ENCODE measurements around the gene XIRP1.

XIRP1 gene

GRCh38 chr3:39166134-39166710 lies 26.2 kb downstream of the XIRP1 start:
- no peak for DNase-seq

DNA sequence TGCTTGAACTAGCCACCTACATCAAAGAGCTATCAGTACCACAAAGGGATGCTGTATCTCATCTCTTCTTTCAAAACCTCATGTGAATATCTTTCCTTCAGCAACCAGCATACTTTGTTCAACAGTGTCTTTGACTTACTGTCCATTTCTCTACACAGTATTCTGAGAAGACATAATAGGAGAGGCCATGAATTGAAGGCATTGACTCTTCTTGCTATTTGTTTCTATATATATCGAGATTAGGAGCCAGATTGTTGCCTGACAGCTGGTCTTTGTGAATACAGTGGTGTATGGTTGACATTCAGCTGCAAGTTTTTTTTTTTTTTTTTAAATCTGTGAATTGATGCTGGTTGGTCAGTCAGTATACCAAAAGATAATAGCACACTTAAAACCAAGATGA lies 26.9 kb downstream of the XIRP1 start:
- DNase-seq, result no peak

GRCh38 chr3:39164414-39164813 lies 28.0 kb downstream of the XIRP1 start:
- DNase-seq, result no peak

GRCh38 chr3:39158148-39158715 lies 34.2 kb downstream of the XIRP1 start:
- no peak for DNase-seq

GRCh38 chr3:39157359-39157758 lies 35.0 kb downstream of the XIRP1 start:
- no peak for DNase-seq

GRCh38 chr3:39156421-39156820 lies 36.0 kb downstream of the XIRP1 start:
- no peak for DNase-seq

DNA sequence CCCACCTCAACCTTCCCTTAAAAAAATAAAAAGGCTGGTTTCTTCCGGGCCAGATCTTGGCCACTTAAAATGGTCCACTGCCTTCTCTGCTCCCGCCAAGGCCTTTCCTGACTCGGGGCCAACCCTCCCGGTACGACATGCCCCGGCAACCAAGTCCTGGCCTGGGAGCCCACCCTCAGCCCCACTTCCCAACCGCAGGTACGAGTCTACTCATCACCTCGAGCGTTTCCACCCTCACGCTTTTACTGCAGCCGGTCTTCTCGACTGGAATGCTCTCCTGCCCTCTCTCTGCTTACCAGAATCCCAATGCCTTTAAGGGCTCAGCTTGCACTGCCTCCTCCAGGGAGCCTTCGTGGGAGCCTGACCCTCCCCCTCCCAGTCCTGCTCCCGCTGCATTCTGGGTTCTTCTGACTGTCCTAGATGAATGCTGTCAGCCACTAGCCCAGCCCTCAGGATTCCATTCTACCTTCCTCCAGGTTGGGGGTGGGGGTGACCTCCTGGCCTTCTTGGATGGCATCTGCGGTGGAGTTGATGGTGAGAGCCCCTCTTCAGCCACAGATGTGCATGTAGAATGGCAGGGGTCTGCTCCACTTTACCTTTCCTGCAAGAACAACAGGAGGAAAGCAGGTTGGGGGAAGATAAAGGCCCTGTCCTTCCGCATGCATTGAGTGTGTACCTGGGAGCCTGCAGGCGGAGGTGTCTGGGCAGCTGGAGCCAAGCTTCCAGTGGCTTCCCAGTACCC lies 37.9 kb downstream of the XIRP1 start:
- no peak for DNase-seq

DNA sequence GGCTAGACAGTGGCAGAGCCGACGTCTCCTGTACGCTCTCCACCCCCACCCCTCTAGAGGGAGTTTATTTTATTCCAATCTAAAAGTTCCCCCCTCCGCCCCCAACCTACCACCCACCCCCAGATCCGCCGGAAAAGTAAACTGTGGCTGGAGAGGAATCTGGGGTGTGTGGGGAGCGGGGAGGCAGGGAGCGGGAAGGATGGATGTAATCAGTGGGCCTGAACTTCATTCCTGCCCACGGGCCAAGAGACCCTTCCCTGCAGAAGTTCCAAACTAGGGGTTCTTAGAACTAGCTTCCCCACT lies 38.5 kb downstream of the XIRP1 start:
- no peak for DNase-seq

GRCh38 chr3:39150803-39151631 lies 41.4 kb downstream of the XIRP1 start:
- DNase-seq, result peak; percentile 62

- no peak for DNase-seq
Measured at GRCh38 chr3:39150148-39150802, 42.1 kb downstream of the XIRP1 start.

- DNase-seq, result no peak
Measured at GRCh38 chr3:39149498-39150147, 42.8 kb downstream of the XIRP1 start.

DNA sequence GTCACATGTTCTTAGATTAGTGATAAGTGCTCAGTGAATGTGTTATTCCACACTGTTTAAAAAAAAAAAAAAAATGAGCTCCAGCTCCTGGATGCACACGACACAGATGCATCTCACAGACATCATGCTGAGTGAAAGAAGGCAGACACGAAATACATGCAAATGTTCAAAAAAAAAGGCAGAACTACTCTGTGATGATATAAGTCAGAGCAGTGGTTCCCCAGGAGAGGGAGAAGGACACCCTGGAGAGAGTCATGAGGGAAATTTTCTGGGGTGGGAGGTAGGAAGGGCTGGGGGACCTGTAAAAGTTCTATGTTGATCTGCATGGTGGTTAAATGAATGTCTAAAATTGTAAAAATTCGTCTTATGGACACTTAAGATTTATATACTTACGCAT lies 43.3 kb downstream of the XIRP1 start:
- DNase-seq, result peak; percentile 35

GRCh38 chr3:39148435-39149058 lies 43.8 kb downstream of the XIRP1 start:
- DNase-seq, result peak; percentile 77

DNA sequence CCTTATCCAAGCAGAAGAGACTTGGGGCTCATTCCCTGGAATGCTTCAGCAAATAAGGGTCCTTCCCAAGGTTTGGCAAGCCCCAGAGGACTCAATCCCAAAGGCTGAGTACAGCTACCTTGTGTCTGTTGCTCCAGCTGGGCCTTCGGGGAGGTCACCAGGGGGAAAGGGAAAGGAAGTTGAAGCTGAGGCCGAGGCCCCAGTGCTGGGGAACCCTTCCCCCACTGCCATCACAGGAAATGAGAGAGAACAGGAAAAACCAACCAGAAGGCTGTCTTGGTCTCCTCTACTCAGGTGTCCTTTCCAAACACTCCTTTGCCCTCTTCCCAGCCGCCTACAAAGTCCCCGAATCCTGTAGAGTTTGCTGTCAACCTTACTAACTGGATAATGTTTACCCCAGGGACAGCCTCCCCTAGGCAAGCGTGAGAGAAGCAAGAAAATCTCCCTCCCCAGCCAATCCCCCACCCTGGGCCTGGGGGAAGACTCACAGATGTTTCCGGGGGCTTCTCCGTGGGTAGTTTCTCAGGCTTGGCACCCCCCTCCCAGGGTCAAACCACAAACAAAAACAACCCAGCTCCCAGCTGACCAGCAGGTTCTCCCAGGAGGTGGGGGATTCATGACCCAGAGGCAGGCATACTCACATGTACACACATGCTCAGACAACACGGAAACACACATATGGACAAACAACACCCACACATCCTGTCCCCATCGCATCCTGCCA lies 44.5 kb downstream of the XIRP1 start:
- peak; percentile 68 for DNase-seq

DNA sequence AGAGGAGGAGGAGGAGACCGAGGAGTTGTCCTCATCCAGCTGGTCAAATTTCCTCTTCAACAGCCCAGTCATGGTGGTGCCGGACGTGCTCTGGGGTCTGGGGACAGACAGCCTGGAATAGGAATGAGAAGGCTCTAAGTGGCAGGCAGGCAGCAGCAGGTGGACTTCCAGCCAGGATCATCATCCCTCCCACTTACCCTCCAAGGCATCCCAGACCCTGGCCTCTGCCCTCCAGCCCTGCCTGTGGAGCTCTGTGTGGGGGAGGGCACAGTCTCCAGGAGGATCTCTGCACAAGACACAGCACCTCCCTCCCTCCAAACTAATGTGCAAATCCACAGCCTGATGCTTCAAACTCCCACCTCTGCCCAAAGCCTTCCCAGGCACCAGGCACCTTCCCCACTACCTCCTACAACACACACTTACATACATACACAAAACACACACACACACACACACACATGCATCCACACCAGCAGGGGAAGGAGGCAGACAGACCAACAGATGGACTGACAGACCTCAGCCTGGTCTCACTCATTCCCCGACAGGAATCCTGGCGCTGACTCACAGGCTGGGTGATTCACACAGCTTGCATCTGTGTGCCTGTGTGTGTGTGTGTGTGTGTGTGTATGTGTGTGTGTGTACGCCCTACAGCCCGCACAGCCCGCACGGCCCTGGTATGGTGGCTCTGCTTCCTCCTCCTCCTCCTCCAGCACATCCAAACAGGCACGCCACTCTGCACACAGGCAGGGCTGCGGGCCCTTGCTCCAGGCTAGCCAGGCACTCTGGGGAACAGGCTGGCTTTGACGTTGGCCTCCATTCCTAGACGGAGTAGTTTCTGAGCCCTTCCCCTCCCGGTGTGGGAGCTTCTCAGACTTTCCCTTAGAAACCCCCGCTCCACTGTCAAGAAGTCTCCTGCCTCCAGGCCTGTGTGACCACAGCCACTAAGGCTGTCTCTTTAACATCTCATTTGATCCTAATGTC lies 45.5 kb downstream of the XIRP1 start:
- peak; percentile 76 for DNase-seq

GRCh38 chr3:39146083-39146501 lies 46.3 kb downstream of the XIRP1 start:
- no peak for DNase-seq

- no peak for DNase-seq
Measured at GRCh38 chr3:39144748-39145380, 47.5 kb downstream of the XIRP1 start.

DNA sequence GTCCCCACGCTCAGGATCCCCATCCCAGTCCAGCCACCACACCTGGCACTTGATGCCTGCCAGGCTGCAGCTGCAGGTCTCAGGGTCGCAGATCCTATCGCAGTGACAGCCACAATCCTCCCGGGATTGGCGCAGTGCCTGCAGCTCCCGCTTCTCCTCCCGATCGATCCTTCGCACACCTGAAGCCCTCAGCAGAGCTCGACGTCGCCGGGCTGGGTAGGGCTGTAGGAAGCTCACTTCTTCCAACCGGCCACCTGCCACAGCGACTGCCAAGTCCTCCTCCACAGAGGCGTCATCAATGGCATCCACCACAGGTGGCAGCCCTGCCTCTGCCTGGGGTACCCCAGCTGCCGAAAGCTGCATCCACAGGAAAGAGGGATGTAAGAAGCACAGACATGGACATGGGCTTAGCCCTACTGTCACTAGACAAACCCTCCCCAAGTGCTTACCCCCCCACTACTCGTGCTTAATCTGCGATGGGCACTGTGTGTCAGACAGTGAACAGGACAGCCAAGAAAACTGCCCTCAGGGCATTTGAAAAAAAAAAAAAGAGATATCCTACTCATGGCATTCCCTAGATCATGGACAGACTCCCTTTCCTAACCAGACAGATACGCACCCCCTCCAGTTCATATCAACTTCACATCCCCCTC lies 48.2 kb downstream of the XIRP1 start:
- no peak for DNase-seq

All from hematopoietic multipotent progenitor cell treated with erythropoietin and hydrocortisone succinate and interleukin-3 and kit ligand, for 6 days (in vitro differentiated cells).